GM21723 (cell line): ENCODE results near the gene IL1RAP.
"Not testable (repeated sequence)": the region's sequence is repeated elsewhere in the genome, so short reads cannot be mapped to it uniquely, and the experiment has no call there.

ENCODE experiments used
- ATAC-seq: cut with Tn5 transposase; IDR thresholded peaks from one replicate; pipeline ENCODE4 v1.9.1; 2021; ENCODE audit warnings: mild to moderate bottlenecking, moderate library complexity; ENCODE audit not compliant: unreplicated experiment

Gene IL1RAP

GRCh38 chr3:190513409-190514370 lies at the start of gene IL1RAP:
Gene IL1RAP, plus strand, starts transcription at chr3:190514085. Its CDS starts 50,205 bp downstream, at chr3:190564290.
- ATAC-seq: peak; percentile 99

- no peak for ATAC-seq
Observed at GRCh38 chr3:190467922-190468321, 46.0 kb upstream of the IL1RAP start.

- not testable (repeated sequence) for ATAC-seq
Observed at GRCh38 chr3:190473261-190473660, 40.6 kb upstream of the IL1RAP start.

GRCh38 chr3:190481779-190482178 lies 32.1 kb upstream of the IL1RAP start:
- ATAC-seq: no peak

GRCh38 chr3:190485830-190486532 lies 27.9 kb upstream of the IL1RAP start:
- ATAC-seq: no peak

GRCh38 chr3:190486533-190486864 lies 27.4 kb upstream of the IL1RAP start:
- ATAC-seq: no peak

- ATAC-seq: no peak
Observed at GRCh38 chr3:190486908-190487607, 26.8 kb upstream of the IL1RAP start.

- no peak for ATAC-seq
Observed at GRCh38 chr3:190491533-190492054, 22.3 kb upstream of the IL1RAP start.

GRCh38 chr3:190492129-190492528 lies 21.8 kb upstream of the IL1RAP start:
- ATAC-seq: no peak

GRCh38 chr3:190492966-190493365 lies 20.9 kb upstream of the IL1RAP start:
- ATAC-seq: no peak

- no peak for ATAC-seq
Observed at GRCh38 chr3:190494907-190495306, 19.0 kb upstream of the IL1RAP start.

- ATAC-seq: no peak
Observed at GRCh38 chr3:190495354-190495753, 18.5 kb upstream of the IL1RAP start.

GRCh38 chr3:190495796-190496195 lies 18.1 kb upstream of the IL1RAP start:
- no peak for ATAC-seq

GRCh38 chr3:190496859-190497258 lies 17.0 kb upstream of the IL1RAP start:
- no peak for ATAC-seq

GRCh38 chr3:190497811-190498210 lies 16.1 kb upstream of the IL1RAP start:
- ATAC-seq: no peak

GRCh38 chr3:190498293-190498692 lies 15.6 kb upstream of the IL1RAP start:
- ATAC-seq: no peak

GRCh38 chr3:190499122-190499521 lies 14.8 kb upstream of the IL1RAP start:
- no peak for ATAC-seq

GRCh38 chr3:190502946-190503345 lies 10.9 kb upstream of the IL1RAP start:
- no peak for ATAC-seq

GRCh38 chr3:190504354-190505125 lies 9.3 kb upstream of the IL1RAP start:
- ATAC-seq: no peak

GRCh38 chr3:190505381-190506003 lies 8.4 kb upstream of the IL1RAP start:
- ATAC-seq: no peak
